GM21423 (cell line): Measurements from ENCODE around the gene SNED1.
A peak's percentile ranks its signal among the peaks of the same experiment; 100 is the strongest.
"Not testable (repeated sequence)": the region's sequence is repeated elsewhere in the genome, so short reads cannot be mapped to it uniquely, and the experiment has no call there.

Source experiments
- ATAC-seq: cut with Tn5 transposase; IDR thresholded peaks from one replicate; pipeline ENCODE4 v1.9.1; 2021; ENCODE audit warnings: mild to moderate bottlenecking, moderate library complexity; ENCODE audit not compliant: unreplicated experiment

The SNED1 gene

DNA sequence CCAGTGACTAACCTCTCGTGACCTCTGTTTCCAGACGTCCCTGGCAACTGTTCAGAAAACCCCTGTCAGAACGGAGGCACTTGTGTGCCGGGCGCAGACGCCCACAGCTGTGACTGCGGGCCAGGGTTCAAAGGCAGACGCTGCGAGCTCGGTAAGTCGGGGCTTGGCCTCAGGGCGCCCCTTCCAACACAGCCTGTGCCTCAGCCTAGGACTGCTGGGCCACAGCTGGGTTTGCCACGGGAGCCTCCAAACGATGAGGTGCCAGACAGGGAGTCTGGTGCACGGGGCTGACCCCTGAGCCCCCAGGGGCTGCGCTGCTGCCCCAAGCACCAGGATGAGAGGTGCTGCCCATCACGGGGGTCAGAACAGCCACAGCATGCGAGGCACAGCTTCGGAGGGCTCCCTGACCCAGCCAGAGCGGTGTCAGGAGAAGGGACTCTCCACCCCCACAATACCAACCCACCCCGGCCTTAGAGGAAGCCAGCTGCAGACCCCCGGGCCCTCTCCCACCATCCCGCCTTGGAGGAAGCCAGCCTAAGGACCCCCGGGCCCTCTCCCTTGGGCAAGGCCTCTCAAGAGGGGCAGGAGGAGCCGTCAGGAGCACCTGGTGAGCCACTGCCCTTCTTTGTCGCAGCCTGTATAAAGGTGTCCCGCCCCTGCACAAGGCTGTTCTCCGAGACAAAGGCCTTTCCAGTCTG is 83.4 kb downstream of the SNED1 start:
- no peak for ATAC-seq

DNA sequence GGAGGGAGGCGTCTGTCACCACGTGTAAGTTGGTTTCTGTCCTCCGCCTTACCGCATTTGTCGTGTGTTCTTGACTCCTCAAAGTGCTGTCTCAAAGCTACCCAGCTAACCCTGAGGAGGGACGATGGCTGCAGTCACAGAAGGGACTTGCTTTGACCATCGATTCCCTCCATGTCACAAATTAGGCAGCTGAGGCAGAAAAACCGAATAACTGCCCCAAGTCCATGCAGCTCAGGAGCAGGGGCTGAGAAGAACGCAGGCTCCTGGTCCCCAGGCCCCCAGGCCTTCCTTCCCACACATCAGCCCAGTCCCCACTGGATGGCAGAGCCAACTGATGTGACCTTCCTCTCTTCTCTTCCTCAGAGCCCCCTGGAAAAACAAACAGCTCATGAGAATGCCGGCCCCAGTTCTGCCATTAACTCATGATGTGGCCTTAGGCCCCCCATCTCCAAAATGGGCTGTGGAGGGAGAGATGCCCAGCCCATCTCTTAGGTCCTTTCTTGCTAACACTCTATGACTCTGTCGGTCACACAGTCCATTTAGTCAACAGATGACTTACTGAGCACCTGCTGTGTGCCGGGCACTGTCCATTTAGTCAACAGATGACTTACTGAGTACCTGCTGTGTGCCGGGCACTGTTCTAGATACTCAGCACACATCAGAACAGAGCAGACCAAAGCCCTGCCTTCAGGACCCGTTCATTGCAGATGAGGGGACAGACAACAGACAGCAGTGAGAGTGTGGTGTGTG is 84.1 kb downstream of the SNED1 start:
- ATAC-seq = no peak

DNA sequence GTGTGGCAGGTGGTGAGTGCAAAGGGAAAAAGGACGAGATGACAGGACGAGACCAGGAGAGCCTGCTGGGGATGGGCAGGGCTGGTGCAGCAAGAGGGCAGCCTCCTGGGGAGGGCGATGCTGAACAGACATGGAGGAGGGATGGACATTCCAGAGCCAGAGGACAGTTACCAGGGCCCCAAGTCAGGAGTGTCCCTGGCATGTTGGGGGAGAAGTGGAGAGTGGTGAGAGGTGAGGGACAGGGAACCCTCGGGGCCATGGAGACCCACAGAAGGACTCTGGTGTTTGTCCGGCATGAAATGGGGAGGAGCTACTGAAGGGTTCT is 84.6 kb downstream of the SNED1 start:
- no peak for ATAC-seq

DNA sequence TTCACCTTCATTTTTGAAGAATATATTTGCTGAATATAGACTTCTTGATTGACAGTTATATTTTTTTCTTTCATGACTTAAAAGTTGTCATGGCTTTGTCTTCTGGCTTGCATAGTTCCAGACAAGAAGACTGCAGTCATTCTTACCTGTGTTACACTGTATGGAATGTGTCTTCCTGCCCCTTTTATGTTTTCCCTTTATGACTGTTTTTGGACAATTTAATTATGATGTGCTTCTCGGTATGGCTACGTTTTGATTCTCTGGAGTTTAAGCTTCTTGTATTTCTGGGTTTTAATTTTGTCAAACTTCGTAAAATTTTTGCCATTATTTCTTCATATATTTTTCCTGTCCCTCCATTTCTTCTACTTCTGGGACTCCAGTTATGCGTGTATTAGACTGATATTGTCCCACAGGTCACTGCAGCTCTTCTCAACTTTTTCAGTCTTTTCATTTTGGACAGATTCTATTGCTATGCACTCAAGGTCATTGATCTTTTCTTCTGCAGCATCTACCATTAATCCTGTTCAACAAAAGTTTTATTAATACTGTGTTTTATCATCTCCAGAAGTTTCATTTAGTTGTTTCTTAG is 86.5 kb downstream of the SNED1 start:
- ATAC-seq = no peak

DNA sequence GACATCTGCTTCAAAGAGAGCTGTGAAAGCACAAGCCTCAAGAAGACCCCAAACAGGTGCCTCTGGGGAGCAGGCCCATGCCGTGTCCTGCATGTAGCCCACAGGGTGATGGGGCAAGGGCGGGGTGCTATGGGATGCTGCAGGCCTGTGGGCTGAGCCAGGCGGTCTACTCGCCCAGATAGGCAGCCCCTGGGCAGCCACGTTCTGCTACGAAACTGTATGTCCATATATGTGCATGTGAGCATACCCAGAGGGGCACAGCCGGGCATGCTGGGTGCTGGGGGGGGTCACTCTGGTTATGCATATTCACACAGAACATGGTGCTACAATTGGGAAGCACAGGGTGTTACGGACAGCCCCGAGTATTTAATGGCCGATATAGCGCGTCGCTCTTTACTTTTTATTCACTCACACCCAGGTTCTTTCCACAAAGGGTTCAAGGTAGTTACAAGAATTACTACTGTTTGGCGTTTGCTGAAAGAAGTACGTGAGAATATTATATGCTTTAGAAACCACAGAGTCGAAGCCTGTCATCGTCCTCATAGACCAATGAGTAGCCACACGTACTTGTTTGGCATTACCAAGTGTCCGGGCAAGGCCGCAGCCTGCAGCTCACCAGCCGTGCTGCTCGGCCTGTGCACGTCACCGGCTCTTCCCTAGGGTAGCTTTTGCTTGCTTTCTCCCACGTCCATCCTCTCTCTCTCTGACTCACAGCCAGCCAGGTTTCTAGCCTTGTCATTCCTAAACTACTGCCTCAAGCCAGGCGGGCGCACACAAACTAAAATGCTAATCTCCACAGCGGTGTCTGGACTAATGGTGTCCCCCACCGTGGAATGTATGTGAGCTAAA is 89.2 kb downstream of the SNED1 start:
- no peak for ATAC-seq

DNA sequence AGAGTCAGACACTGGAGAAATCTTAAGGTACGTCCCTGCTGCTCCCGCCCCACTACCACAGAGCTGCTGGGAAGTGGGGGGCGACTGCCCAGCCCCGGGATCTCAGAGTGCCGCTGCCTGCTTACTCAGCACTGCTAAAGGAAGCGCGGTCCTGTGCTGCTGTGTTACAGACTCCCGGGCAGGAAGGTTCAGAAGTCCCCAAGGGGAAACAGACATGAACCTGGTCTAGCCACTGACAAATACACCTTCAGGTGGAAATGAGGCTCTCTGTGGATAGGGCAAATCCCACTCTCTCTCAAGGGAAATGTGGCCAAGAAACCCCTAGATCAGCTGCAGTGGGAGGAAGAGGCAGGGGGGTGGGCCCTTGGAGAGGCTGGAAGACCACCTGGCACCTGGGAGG is 90.0 kb downstream of the SNED1 start:
- ATAC-seq = no peak

DNA sequence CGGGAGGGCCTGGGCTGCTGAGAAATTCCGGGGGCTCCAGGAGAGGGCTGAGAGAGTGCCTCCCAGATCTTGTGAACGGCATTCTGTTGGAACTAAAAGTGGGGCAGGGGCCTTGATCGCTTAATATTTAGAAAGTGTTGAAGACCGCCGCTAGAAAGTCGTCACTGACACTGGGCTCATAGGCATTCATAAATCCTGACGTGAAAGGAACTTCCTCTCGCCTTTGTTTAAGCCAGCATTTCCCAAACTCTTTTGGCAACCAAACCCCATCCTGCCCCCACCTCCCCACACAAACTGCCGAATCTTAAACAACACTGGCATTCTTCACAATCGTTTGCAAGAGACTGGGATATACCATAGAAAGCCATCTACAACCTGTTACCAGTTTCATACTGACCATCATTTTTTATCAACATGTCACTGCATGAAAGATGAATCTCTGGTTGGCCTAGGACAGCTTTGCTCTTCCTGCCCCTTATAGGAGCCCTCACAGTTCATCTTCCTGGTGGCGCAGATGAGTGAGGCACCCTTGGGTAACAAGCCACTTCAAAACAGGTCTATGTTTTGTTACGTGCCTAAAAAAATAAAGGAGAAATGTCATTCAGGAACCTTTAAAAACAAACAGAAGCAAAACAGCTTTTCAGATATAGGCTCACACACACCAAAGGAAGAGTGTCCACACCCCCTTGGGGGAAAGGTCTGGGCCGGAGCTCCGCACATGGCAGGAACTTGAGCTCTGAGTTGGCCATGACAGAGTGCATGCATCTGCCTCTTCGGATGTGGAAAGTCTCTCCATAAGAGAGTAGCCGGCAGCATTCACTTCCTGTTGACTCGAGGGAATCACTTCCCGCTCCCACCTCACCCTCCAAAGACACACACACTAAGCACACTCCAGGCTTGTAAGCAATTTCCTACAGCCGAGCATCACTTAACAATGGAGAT is 90.6 kb downstream of the SNED1 start:
- ATAC-seq = no peak

DNA sequence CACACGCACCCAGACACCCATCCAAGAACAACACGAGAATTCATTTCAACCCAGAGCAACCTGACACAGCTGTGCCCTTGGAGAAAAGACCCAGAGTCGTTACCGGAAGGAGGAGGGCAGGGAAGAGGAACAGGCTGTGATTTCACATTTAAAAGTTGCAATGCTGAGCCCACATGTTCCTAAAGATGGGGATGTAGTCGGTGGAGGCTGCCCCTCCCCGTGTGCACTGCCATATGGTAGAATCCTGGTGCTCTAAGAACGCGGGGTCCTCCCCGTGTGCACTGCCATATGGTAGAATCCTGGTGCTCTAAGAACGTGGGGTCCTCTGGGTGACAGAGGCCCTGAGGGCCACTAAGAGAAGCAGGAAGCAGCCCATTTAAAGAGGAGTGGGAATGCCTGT is 92.8 kb downstream of the SNED1 start:
- no peak for ATAC-seq

DNA sequence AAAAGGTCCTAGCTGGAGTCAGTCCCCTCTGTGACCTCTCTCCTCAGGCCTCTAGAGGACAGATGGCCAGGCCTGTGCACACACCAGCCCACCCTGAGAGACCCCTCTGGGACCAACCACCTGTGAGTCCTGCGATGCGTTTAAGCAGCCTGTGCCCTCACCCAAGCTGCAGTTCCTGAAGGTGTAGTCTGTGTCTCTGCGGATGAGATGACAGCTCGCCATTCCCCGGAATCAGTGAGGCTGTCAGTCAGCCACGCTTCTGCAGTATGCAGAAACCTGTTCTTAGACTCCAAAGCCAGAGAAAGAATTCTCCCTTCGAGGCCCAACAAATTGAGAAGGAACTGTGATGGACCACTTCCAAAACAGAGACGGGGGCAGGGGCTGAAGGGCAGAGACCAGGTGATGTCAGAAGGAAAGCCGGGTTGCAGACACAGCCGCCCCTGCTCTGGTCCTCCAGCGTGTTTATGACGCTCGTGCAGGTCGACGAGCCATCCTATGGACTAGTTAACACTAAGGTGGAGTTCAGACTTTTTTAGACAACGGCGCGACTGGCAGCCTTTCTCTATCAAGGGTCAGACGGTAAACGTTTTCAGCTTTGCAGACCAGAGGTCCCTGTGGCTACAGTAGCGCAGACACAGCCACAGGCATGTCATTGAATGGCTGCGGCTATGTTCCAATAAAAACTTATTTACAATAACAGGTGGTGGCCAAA is 93.5 kb downstream of the SNED1 start:
- no peak for ATAC-seq

DNA sequence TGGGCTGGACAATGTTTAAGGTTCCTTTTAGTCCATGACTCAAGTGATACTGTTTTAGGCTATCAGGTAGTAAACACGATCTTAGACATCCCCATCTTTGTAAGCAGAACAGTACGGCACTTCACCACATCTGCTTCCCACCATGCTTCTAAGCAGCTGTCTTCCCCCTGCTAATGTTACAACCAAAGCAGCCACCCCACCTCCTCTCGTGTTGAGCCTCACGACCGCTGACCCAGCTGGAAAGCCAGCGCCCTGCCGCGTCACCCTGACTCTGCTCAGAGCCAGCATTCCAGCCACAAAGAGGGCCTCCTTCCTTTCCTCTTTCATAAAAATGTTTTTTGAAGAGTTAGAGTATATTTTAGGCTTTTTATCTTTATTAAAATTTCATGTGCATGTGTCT is 94.3 kb downstream of the SNED1 start:
- ATAC-seq = no peak

DNA sequence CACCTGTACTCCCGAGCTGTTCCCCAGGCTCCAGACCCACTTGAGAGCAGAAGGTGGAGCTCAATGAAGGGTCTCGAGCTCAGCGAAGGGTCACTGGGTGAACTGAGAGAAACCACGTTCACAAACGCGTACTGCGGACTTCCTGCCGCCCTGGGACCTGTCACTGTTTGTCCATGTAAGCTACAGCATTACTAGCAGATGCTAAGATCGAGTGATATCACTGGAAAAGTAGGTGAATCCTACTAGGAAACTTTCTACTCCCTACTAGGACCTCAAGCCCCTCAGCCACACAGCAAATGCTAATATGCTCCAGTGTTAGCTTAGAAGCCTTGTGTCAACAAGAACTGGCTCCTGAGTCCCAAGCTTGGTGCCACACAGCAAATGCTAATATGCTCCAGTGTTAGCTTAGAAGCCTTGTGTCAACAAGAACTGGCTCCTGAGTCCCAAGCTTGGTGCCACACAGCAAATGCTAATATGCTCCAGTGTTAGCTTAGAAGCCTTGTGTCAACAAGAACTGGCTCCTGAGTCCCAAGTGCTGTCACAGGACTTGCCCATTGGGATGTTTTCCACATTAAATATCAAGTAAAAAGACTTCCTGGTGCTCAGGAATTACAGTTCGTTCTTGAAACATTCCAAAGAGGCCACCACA is 94.8 kb downstream of the SNED1 start:
- ATAC-seq = not testable (repeated sequence)

DNA sequence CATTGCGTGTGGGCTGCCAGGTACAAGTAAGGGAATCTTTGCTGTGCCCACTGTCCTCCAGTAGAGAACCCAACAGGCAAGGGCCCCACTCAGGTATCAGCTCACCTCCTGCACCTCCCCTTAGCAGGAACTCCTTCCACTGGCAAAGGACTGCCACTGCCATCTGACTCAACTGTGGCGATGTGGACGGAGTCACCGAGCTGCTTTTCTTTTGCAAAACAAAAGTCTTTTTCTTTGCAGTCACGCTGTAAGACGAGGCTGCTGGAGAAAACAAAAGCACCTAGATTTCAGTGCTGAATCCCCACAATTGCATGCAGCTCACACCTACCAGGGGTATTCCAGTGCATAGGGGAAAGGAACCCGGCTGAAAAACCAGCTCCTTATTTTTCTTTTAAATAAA is 95.8 kb downstream of the SNED1 start:
- no peak for ATAC-seq

DNA sequence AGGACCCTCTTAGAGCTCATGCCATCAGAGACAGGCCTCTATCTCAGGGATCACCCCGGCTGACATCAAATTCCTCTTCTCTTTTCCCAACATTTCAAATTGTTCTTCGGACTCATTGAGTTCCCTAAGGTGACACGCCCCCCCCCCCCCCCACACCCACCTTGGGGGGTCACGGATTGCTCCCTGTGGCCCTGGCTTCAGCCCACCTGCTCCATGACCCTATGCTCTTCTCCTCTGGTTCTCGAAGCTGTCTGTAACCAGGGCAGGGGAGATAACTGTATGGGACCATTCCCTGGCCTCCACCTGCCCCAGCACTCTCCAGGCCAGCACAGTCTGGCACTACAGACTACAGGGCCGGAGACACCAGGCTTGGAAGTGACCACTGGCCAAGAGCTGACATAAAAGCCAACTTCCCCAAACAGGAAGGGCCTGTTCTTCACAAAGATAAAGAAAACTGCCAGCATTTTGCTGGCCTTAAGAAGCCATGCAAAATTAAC is 96.6 kb downstream of the SNED1 start:
- no peak for ATAC-seq

DNA sequence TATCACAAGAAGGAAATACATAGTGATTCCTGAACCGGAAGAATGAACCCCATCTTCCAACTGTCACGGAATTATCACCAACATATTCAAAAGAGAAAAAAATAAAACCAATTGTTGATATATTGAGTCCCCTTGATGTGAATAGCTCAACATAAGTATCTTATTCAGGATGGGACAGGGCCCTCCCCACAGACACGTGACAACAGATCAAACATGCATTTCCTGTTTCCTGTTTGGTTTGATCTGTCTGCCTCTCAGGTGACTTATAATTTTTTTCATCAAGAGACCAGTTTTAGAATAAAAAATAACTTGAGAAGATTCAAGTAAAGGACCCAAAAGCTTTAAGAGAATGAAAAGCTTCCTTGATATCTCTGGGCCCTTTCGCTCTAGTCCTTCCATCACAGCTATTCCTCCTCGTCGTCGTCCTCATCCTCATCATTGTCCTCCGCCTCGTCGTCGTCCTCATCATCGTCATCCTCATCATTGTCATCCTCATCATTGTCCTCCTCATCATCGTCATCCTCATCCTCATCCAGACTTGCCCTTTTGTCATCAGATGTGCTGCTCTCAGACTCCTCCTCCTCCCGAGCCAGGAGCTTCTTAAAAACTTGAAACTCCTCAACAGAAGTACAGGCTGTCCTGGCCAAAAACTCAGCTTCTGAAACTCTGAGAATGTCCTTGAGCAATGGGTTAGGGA is 97.3 kb downstream of the SNED1 start:
- no peak for ATAC-seq

DNA sequence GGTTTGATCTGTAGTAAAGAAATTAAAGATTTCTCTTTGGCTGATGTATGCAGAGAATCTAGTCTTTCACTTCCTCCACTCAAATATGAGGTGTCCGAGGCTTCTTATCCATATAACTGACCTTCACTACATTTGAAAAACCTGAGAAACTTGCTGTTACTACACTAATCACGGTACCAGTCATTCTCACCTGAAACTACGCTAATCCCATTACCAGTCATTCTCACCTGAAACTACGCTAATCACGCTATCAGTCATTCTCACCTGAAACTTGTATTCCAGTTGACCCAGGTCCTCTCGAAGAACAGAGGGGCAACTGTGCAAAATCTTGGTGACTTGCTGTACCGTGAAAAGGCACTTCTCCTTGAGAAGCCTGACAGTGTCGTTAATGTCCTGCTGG is 98.6 kb downstream of the SNED1 start:
- ATAC-seq = no peak

DNA sequence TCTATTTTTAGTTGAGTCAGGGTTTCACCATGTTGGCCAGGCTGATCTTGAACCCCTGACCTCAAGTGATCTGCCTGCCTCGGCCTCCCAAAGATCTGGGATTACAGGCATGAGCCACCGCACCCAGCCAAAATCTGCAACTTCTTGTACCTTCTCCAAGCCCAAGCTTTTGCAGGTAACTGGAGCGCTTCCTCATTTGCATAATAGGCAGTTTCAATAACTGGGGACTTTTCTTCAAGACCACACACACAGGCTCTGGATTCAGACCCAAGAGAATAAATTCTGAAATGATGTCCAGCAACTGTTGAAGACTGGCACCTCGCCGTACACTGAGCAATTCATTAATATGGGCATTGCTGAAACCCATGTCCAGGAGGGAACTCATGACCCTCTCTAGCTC is 100.8 kb downstream of the SNED1 start:
- ATAC-seq = no peak

DNA sequence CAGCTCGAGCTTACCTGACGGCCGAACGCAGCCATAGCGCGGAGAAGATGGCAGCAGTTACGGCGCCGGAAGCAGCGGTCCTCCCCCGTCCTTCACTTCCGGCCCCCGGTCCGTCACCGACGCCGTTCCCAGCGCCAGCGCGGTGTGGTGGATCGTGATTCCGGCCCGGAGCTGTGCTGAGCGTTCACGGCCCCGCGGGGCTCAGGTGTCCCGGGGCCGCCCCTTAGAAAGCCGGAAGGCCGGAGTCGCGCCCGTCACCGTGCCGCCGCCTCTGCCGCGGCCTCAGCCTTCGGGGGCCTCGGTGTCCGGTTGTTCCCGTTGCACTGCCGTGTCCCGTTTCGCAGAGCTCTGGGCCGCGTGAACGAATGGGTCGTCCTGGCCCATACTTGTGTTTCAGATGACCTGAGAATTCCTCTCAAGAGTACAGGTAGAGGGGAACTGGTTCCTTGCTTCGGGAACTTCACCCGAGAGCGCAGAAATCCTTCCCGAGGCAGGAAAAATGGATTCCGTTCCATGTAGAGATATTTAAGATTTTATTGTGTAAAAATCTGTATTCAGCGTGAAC is 103.9 kb downstream of the SNED1 start, which contains the start of gene MTERF4:
TSS of gene MTERF4 (minus strand) at position 49 of the 565 bp plus-strand sequence. CDS start at position 35, 14 bp downstream.
- ATAC-seq = peak; percentile 90

DNA sequence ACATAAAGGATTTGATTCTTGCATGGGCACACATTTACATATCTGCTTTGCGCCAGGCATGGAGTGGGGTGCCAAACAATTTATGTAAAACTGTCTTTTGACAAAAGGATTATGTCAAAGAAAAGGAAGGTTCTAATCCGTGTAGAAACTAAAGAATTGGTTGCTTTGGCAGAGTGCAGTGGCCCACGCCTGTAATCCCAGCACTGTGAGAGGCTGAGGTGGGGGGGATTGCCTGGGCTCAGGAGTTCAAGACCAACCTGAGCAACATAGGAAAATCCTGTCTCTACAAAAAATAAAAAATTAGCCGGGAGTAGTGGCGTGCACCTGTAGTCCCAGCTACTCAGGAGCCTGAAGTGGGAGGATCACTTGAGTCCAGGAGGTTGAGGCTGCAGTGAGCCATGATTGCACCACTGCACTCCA is 104.8 kb downstream of the SNED1 start:
- ATAC-seq = no peak
